ENCODE data around the gene IGDCC3. TPM values are rescaled to one million over a fixed set of nuclear protein-coding genes. Genes with fewer than 3 reads are reported as not detected.

Gene IGDCC3
- 0.13 and 0.27 TPM in 2 replicates for total RNA-seq

GRCh38 chr15:65377976-65378366 is at the start of gene IGDCC3:
Gene IGDCC3, minus strand, starts transcription at chr15:65378002. Its CDS starts 214 bp downstream, at chr15:65377788.
- H3K36me3 ChIP-seq (ENCODE audit: control insufficient read depth, insufficient read depth, low read length) = no peaks in the 10 kb centered on the region
- no peak for TF ChIP-seq CTCF (IDR thresholded peaks at IDR 0.05; ENCODE audit: insufficient read depth, low read length, poor library complexity, severe bottlenecking)
- no peak for DNase-seq (ENCODE audit: low read depth)
- H3K4me3 ChIP-seq (ENCODE audit: low read depth, low read length) = peak within 1 kb of the TSS; percentile 39
- peaks cover 32% of the 10 kb centered on the region for H3K27me3 ChIP-seq (ENCODE audit: control insufficient read depth, insufficient read depth, low read length)

GRCh38 chr15:65426216-65426853 is 48.5 kb upstream of the IGDCC3 start:
- H3K27me3 ChIP-seq (ENCODE audit: control insufficient read depth, insufficient read depth, low read length) = no peaks in the 10 kb centered on the region
- H3K4me3 ChIP-seq (ENCODE audit: low read depth, low read length) = no peak overlapping the region
- H3K36me3 ChIP-seq (ENCODE audit: control insufficient read depth, insufficient read depth, low read length) = no peaks in the 10 kb centered on the region
- DNase-seq (ENCODE audit: low read depth) = no peak
- TF ChIP-seq CTCF (IDR thresholded peaks at IDR 0.05; ENCODE audit: insufficient read depth, low read length, poor library complexity, severe bottlenecking) = no peak

- Histone ChIP-seq H3K27me3 (ENCODE audit: control insufficient read depth, insufficient read depth, low read length) (no peaks in the 10 kb centered on the region), H3K36me3 (ENCODE audit: control insufficient read depth, insufficient read depth, low read length) (peaks cover under 1% of the 10 kb centered on the region), H3K4me3 (ENCODE audit: low read depth, low read length) (no peak overlapping the region)
- no peak for DNase-seq (ENCODE audit: low read depth)
- TF ChIP-seq CTCF (IDR thresholded peaks at IDR 0.05; ENCODE audit: insufficient read depth, low read length, poor library complexity, severe bottlenecking) = no peak
Observed at GRCh38 chr15:65424683-65425082, 46.9 kb upstream of the IGDCC3 start.

GRCh38 chr15:65423976-65424679 is 46.3 kb upstream of the IGDCC3 start:
- H3K27me3 ChIP-seq (ENCODE audit: control insufficient read depth, insufficient read depth, low read length) = no peaks in the 10 kb centered on the region
- no peak overlapping the region for H3K4me3 ChIP-seq (ENCODE audit: low read depth, low read length)
- no peak for TF ChIP-seq CTCF (IDR thresholded peaks at IDR 0.05; ENCODE audit: insufficient read depth, low read length, poor library complexity, severe bottlenecking)
- no peak for DNase-seq (ENCODE audit: low read depth)
- H3K36me3 ChIP-seq (ENCODE audit: control insufficient read depth, insufficient read depth, low read length) = peaks cover 1% of the 10 kb centered on the region

GRCh38 chr15:65423150-65423975 is 45.6 kb upstream of the IGDCC3 start:
- peaks cover 1% of the 10 kb centered on the region for H3K36me3 ChIP-seq (ENCODE audit: control insufficient read depth, insufficient read depth, low read length)
- no peak for DNase-seq (ENCODE audit: low read depth)
- no peak for TF ChIP-seq CTCF (IDR thresholded peaks at IDR 0.05; ENCODE audit: insufficient read depth, low read length, poor library complexity, severe bottlenecking)
- peak overlapping the region; percentile 22 for H3K4me3 ChIP-seq (ENCODE audit: low read depth, low read length)
- H3K27me3 ChIP-seq (ENCODE audit: control insufficient read depth, insufficient read depth, low read length) = no peaks in the 10 kb centered on the region
